GM18868 (cell line): ENCODE data around the gene COL15A1.
"Not testable (repeated sequence)": the region's sequence is repeated elsewhere in the genome, so short reads cannot be mapped to it uniquely, and the experiment has no call there.

Source experiments
- ATAC-seq: cut with Tn5 transposase; IDR thresholded peaks from one replicate; pipeline ENCODE4 v1.9.1; 2021; ENCODE audit warnings: mild to moderate bottlenecking, moderate library complexity; ENCODE audit not compliant: unreplicated experiment

Gene COL15A1

GRCh38 chr9:98943682-98944056 lies at the start of gene COL15A1:
TSS of gene COL15A1 (plus strand) at chr9:98943907. CDS start at chr9:98944062, 155 bp downstream.
- no peak for ATAC-seq

- ATAC-seq: no peak
These were observed 49.5 kb upstream of the COL15A1 start for GRCh38 chr9:98894171-98894570.

GRCh38 chr9:98894761-98895160 lies 48.9 kb upstream of the COL15A1 start:
- ATAC-seq: no peak

DNA sequence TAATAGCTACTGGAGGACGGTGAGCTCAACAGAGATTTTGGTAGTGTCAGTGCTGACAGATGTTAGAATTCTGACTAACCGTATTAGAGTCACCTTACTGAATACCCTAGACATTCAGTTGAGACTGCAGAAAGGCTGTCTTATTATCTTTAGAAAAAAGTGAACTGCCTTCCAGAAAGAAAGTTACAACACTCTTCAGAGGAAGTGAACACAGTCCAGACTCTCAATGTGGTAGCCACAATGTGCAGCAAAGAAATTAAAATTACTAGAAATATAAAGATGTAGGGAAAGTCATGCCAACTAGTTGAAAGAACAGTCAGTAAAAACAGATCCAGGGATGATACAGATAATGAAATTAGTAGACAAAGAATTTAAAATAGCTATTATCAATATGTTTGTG lies 47.1 kb upstream of the COL15A1 start:
- ATAC-seq: no peak

DNA sequence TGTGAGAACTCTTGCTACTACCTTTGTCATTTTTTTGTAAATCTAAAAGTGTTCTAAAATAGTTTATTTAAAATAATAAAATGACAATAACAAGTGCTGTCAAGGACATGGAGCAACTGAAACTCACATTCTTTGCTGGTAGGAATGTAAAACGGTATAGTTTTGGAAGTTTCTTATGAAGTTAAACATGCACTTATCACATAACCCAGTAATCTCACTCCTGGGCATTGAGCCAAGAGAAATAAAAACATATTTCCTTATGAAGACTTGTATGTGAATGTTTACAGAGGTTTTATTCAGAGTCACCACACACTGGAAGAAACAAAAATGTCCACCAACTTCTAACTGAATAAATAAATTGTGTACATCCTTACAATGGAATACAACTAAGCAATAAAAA lies 46.0 kb upstream of the COL15A1 start:
- no peak for ATAC-seq

GRCh38 chr9:98899408-98900056 lies 44.2 kb upstream of the COL15A1 start:
- ATAC-seq: no peak

DNA sequence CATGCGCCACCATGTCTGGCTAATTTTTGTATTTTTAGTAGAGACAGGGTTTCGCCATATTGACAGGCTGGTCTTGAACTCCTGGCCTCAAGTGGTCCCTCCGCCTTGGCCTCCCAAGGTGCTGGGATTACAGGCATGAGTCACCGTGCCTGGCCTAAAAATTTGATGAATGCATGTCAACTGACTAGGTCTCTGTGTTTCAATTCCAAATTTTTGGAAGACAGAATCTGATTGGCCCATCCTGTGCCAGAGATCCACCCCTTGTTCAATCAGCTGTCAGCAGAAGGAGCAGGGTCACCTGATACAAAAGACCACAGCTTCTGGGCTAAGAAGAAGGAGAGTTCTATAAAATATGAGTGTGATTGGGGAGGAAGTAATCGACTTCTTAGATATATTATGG lies 43.5 kb upstream of the COL15A1 start:
- ATAC-seq: no peak

DNA sequence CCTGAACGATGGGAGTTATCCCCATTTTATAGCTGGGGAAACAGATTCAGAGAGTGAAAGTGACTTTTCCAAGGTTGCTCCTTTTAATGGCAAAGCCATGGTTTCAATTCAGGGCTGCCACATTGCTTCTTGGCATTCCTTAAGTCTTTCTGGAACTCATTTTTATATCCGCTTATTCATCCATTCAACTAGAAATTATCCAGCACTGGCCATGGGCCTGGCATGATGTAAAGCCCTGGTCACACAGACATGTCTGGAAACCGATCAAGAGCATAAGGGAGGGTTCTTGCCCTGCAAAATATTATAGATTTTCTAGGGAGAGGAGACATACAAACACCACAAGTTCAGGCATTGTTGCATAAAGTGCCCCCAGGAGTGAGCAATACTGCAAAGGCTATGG lies 43.0 kb upstream of the COL15A1 start:
- ATAC-seq: no peak

GRCh38 chr9:98901843-98902242 lies 41.9 kb upstream of the COL15A1 start:
- ATAC-seq: not testable (repeated sequence)

- ATAC-seq: no peak
These were observed 41.2 kb upstream of the COL15A1 start for GRCh38 chr9:98902516-98902915.

GRCh38 chr9:98902925-98903324 lies 40.8 kb upstream of the COL15A1 start:
- no peak for ATAC-seq

DNA sequence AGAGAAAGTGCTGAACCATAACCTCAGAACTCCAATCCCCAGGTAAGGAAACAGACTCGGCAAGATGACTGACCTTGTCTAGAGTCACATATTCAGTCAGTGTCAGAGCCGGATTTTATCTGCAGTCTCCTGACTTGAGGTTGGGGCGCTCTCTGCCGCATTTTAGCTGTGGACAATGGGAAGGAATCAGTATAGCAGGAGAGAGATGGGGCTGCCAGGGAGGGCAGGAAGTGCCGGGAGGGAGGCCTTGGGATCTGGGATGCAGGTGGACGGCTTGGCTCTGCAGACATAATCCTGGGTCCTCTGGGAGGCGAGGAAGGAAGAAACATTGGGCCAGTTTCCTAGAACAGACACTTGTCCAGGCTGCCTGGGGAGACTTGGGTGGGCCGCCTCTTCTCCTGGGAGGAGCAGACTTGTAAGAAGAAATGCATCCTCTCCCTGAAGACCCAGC lies 39.7 kb upstream of the COL15A1 start:
- ATAC-seq: no peak

DNA sequence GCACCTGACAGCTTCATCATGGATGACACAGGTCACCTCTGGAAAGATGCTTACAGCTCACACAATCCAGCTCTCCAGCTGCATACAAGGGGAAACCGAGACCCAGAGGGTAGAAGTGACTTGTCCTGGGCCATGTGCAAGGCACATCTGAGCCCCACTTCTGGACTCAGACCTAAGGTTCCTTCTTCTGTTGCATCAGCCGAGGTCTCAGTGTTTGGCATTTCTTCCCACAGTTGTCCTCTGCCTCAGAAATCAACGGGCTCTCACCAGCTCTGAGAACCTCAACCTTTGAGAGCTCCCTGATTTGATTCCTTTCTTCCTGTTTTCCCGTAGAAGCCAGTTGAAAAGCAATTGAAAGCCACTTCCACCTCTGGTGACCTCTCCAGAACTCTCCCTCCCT lies 38.7 kb upstream of the COL15A1 start:
- no peak for ATAC-seq

GRCh38 chr9:98906273-98907040 lies 37.2 kb upstream of the COL15A1 start:
- no peak for ATAC-seq

GRCh38 chr9:98907055-98907454 lies 36.7 kb upstream of the COL15A1 start:
- ATAC-seq: no peak

GRCh38 chr9:98908897-98909634 lies 34.6 kb upstream of the COL15A1 start:
- ATAC-seq: no peak

DNA sequence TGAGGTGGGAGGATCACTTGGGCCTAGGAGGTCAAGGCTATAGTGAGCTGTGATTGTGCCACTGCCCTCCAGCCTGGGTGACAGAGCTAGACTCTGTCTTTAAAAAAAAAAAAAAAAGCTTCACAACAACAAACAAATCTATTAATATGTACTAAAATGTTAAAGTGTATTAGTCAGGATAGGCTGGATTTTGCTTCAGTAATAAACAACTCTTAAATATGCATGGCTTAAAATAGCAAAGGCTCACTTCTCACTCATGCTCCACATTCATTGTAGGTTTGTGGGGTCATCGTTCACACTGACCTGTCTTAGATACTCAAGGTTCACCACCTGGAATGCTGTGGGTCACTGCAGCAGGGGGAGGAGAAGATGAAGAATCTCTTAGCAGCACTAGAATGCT lies 33.8 kb upstream of the COL15A1 start:
- no peak for ATAC-seq

DNA sequence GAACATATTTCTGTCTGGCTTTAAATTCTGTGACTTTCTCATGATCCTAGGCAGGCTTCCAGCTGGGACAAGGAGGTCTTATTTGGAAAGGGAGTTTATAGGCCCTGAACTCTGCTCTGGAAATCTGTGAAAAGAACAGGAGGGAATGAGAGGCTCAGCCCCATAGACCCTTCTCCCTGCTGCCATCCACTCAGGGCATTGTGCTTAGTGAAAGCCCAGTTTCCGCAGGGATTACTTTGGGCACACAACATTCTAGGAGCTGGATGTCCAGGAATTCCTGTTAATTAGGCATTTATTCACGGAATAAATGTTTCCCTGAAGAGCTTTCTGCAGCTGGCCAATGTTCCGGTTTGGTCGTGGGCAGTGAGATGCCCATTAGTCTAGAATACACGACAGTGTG lies 32.7 kb upstream of the COL15A1 start:
- ATAC-seq: no peak

DNA sequence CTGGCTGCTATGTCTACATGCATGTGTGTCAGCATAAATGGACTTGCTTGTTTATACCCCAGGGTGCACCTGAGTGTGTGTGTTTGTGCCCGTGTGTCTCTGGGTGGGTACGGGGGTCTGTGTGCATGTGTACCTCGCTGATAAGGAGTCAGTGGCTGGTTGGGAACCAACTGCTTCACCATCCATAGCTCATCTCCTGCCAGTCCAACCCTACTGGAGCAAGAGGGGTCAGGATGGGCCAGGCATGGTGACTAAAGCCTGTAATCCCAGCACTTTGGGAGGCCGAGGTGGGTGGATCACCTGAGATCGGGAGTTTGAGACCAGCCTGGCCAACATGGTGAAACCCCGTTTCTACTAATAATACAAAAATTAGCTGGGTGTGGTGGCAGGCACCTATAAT lies 32.0 kb upstream of the COL15A1 start:
- ATAC-seq: not testable (repeated sequence)

GRCh38 chr9:98912450-98912849 lies 31.3 kb upstream of the COL15A1 start:
- no peak for ATAC-seq

- ATAC-seq: no peak
These were observed 30.7 kb upstream of the COL15A1 start for GRCh38 chr9:98913044-98913443.

GRCh38 chr9:98913705-98914104 lies 30.0 kb upstream of the COL15A1 start:
- no peak for ATAC-seq
